NT2/D1 (cell line): ENCODE measurements around the gene GLIPR1L2.

Experiments
- SUZ12 ChIP-seq: IDR thresholded peaks from 2 replicates; pipeline ENCODE4 v1.6.1; 2011; ENCODE audit not compliant: insufficient read length, insufficient read depth; ENCODE audit errors: extremely low read depth
- YY1 ChIP-seq: IDR thresholded peaks from 2 replicates; pipeline ENCODE4 v1.6.1; 2011; ENCODE audit not compliant: insufficient read length, insufficient read depth
- ZNF274 ChIP-seq: IDR thresholded peaks from 2 replicates; pipeline ENCODE4 v1.6.1; 2011; ENCODE audit warnings: mild to moderate bottlenecking, low read depth, low read length

DNA sequence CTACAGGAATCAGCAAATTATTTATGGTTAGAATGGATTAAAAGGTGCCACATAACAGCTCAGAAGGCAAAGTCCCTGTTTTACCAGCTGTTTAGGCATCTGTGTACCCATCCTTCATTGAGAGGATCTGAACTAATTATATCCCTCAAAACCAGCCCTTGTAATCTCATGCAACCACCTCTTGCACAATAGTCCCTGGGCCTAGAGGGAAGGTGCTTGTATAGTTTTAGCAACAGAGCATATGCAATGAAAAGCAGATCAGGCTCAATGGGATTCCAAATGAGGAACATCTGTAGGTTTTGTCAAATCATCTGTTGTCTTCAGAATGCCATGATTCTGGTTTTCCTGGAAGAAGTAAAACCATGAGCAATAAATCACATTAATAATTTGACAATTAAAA is 26.0 kb upstream of the GLIPR1L2 start:
- TF ChIP-seq ZNF274, result no peak
- TF ChIP-seq SUZ12, result no peak
- TF ChIP-seq YY1, result no peak
